ENCODE data around the gene SUSD3. TPM values are rescaled to one million over a fixed set of nuclear protein-coding genes. Genes with fewer than 3 reads are reported as not detected.
A peak's percentile ranks its signal among the peaks of the same experiment; 100 is the strongest.

The SUSD3 gene
- total RNA-seq, 1 experiment from 2014 or later = 11.9 TPM

- Mint-ChIP-seq H3K4me3 (no peak overlapping the region), H3K27me3 (ENCODE audit: low read depth) (peaks cover 6% of the 10 kb centered on the region), H3K4me1 (peaks cover 41% of the 10 kb centered on the region), H3K36me3 (no peaks in the 10 kb centered on the region), H3K9me3 (no peaks in the 10 kb centered on the region), H3K27ac (no peak overlapping the region)
- ATAC-seq = peak; percentile 18
- TF ChIP-seq NFYB (CRISPR knock-in tag; conservative IDR thresholded peaks at IDR 0.05; ENCODE audit: low read depth) = no peak
- no peak for TF ChIP-seq KAT7 (CRISPR knock-in tag; IDR thresholded peaks at IDR 0.05; ENCODE audit: borderline replicate concordance)
- TF ChIP-seq FOXK1 (CRISPR knock-in tag; IDR thresholded peaks at IDR 0.05) = no peak
- TF ChIP-seq JAZF1 (CRISPR knock-in tag; IDR thresholded peaks at IDR 0.05) = no peak
- TF ChIP-seq TCF7 (CRISPR knock-in tag; IDR thresholded peaks at IDR 0.05; ENCODE audit: low read depth) = no peak
- peak; percentile 10; the same call in 1 of the 2 replicates for TF ChIP-seq FOXP1 (CRISPR knock-in tag; IDR thresholded peaks at IDR 0.05; ENCODE audit: borderline replicate concordance)
- no peak for TF ChIP-seq EMX1 (CRISPR knock-in tag; IDR thresholded peaks at IDR 0.05)
- TF ChIP-seq ZNF396 (CRISPR knock-in tag; IDR thresholded peaks at IDR 0.05; ENCODE audit: borderline replicate concordance) = no peak
- TF ChIP-seq NR1H2 (CRISPR knock-in tag; IDR thresholded peaks at IDR 0.05) = no peak
- no peak for TF ChIP-seq IRF2 (CRISPR knock-in tag; IDR thresholded peaks at IDR 0.05; ENCODE audit: borderline replicate concordance, low read depth)
- 0 out of 2 replicates have a peak, but pooled peaks have one; percentile 19 for TF ChIP-seq MYBL2 (CRISPR knock-in tag; IDR thresholded peaks at IDR 0.05)
- TF ChIP-seq USF1 (CRISPR knock-in tag; IDR thresholded peaks at IDR 0.05) = no peak
- TF ChIP-seq ZNF532 (CRISPR knock-in tag; IDR thresholded peaks at IDR 0.05; ENCODE audit: borderline replicate concordance) = no peak
- peak; percentile 57 for DNase-seq (ENCODE audit: low spot score)
- POLR2A ChIA-PET = no interaction called here
- CTCF ChIA-PET = interaction anchor here (0.6 to 1.4 kb wide), 3 partner anchors 18 to 89 kb away, joined by 3 to 9 read pairs (median 3); no protein-coding TSS in a partner anchor
Observed at GRCh38 chr9:93061791-93062763, 3.6 kb downstream of the SUSD3 start.

GRCh38 chr9:93064392-93065134 is 6.1 kb downstream of the SUSD3 start:
- no peak overlapping the region for H3K27ac Mint-ChIP-seq
- no peaks in the 10 kb centered on the region; the same call in none of the 2 replicates for H3K27me3 Mint-ChIP-seq (ENCODE audit: low read depth)
- H3K4me3 Mint-ChIP-seq = no peak overlapping the region
- H3K36me3 Mint-ChIP-seq = no peaks in the 10 kb centered on the region
- TF ChIP-seq CDX4 (CRISPR knock-in tag; IDR thresholded peaks at IDR 0.05; ENCODE audit: borderline replicate concordance) (no peak), ZSCAN18 (CRISPR knock-in tag; IDR thresholded peaks at IDR 0.05) (no peak), GRHL2 (CRISPR knock-in tag; IDR thresholded peaks at IDR 0.05; ENCODE audit: insufficient replicate concordance, severe bottlenecking) (no peak), SP1 (CRISPR knock-in tag; conservative IDR thresholded peaks at IDR 0.05) (no peak)
- ATAC-seq (no peak), DNase-seq (ENCODE audit: low spot score) (no peak)
- no peaks in the 10 kb centered on the region for H3K9me3 Mint-ChIP-seq
- ChIA-PET CTCF (interaction anchor here (0.6 to 1.5 kb wide), 2 partner anchors 61 to 84 kb away, joined by 6 read pairs; no protein-coding TSS in a partner anchor), POLR2A (no interaction called here)
- H3K4me1 Mint-ChIP-seq = peaks cover 29% of the 10 kb centered on the region
